Measurements from ENCODE around the gene PAK5. TPM values are rescaled to one million over a fixed set of nuclear protein-coding genes. Genes with fewer than 3 reads are reported as not detected.

The PAK5 gene
- total RNA-seq, 1 experiment from 2014 or later: not detected

DNA sequence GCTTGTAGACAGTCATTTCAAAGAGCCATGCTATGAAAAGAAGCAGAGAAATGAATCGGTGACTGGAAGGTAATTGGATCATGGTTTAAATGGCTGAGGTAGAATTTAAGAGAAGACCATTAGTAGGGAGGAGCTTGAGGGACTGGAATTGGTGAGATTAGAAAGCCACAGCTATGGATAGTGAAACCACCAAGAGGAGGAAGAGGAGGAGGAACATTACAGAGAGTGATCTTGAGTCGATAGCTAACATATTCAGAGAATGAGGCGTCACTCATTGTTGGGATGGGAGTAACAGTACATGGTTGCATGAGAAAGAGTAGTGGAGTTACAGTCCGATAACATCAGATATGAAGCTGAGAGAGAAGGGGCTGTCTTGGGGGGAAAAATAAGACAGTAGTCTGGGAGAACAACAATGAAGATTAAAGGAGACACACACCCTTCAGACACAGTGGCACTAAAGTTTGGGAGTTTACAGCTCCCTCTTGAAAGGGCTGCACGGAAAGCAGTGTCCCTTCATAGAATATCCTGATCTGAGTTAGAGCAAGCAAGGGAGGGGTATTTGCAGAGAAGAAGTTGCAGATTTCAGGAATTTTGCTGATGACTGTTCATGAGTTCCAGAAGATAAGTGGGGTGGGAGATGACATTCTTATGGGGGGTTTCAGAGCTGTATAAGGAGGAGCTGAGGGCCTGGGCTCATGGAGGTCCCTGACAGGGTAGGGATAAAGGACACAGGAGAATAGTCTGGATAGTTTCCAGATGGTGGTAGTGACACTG is 339.6 kb downstream of the PAK5 start:
- peaks cover 40% of the 10 kb centered on the region; the same call in 1 of the 2 replicates for H3K27me3 ChIP-seq (ENCODE audit: insufficient read depth, low read depth)
- no peak overlapping the region for H3K4me3 ChIP-seq
- intact Hi-C loops (cut with micrococcal nuclease; ENCODE audit: unreplicated experiment): no loop called here
- no peaks in the 10 kb centered on the region for H3K36me3 ChIP-seq (ENCODE audit: low read depth)
- no peak for TF ChIP-seq EZH2 (IDR thresholded peaks at IDR 0.05; ENCODE audit: low read depth)
- TF ChIP-seq, protein P1, sequence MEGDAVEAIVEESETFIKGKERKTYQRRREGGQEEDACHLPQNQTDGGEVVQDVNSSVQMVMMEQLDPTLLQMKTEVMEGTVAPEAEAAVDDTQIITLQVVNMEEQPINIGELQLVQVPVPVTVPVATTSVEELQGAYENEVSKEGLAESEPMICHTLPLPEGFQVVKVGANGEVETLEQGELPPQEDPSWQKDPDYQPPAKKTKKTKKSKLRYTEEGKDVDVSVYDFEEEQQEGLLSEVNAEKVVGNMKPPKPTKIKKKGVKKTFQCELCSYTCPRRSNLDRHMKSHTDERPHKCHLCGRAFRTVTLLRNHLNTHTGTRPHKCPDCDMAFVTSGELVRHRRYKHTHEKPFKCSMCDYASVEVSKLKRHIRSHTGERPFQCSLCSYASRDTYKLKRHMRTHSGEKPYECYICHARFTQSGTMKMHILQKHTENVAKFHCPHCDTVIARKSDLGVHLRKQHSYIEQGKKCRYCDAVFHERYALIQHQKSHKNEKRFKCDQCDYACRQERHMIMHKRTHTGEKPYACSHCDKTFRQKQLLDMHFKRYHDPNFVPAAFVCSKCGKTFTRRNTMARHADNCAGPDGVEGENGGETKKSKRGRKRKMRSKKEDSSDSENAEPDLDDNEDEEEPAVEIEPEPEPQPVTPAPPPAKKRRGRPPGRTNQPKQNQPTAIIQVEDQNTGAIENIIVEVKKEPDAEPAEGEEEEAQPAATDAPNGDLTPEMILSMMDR (conservative IDR thresholded peaks at IDR 0.05): no peak
- H4K20me1 ChIP-seq (ENCODE audit: insufficient read depth): no peaks in the 10 kb centered on the region
- POLR2A ChIA-PET (ENCODE audit: unreplicated experiment): no interaction called here
- DNase-seq: no peak
- no peak overlapping the region for H2AFZ ChIP-seq
- H3K27ac ChIP-seq: no peak overlapping the region
- H3K9me3 ChIP-seq (ENCODE audit: insufficient read depth, low read depth): no peaks in the 10 kb centered on the region
- no peaks in the 10 kb centered on the region for H3K4me1 ChIP-seq (replicated peaks; ENCODE audit: insufficient read depth)
- H3K4me2 ChIP-seq: no peak overlapping the region
- H3K9me2 ChIP-seq (ENCODE audit: insufficient read depth): 0 out of 2 replicates have a peak, but pooled peaks cover 3% of the 10 kb centered on the region
- H3F3A ChIP-seq (ENCODE audit: insufficient read depth, low read depth): no peaks in the 10 kb centered on the region
- H3K79me2 ChIP-seq (ENCODE audit: low read depth): no peaks in the 10 kb centered on the region
- BruUV-seq (replicated peaks): no TSS peak
- CTCF ChIA-PET: no interaction called here

DNA sequence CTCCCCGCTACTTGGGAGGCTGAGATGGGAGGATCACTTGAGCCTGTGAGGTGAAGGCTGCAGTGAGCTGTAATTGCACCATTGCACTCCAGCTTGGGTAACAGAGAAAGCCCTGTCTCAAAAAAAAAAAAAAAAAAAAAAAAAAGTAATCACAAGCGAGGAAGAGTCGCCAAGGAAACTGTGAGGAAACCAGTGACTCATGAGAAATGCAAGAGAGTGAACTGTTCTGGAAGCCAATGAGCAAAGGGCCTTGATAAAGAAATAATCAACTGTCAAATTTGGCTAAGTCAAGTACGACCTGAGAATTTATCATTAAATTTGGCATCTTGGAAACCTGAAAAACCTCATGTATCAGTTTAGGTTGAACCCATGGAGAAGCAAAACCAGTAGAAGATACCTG is 340.6 kb downstream of the PAK5 start:
- H3K4me3 ChIP-seq: no peak overlapping the region
- 0 out of 2 replicates have a peak, but pooled peaks cover 3% of the 10 kb centered on the region for H3K9me2 ChIP-seq (ENCODE audit: insufficient read depth)
- H2AFZ ChIP-seq: no peak overlapping the region
- BruUV-seq (replicated peaks): no TSS peak
- CTCF ChIA-PET: no interaction called here
- intact Hi-C loops (cut with micrococcal nuclease; ENCODE audit: unreplicated experiment): no loop called here
- no peaks in the 10 kb centered on the region for H4K20me1 ChIP-seq (ENCODE audit: insufficient read depth)
- no peaks in the 10 kb centered on the region for H3K79me2 ChIP-seq (ENCODE audit: low read depth)
- H3F3A ChIP-seq (ENCODE audit: insufficient read depth, low read depth): no peaks in the 10 kb centered on the region
- H3K9me3 ChIP-seq (ENCODE audit: insufficient read depth, low read depth): no peaks in the 10 kb centered on the region
- no peak overlapping the region for H3K4me2 ChIP-seq
- POLR2A ChIA-PET (ENCODE audit: unreplicated experiment): no interaction called here
- no peak for DNase-seq
- peaks cover 45% of the 10 kb centered on the region; the same call in 1 of the 2 replicates for H3K27me3 ChIP-seq (ENCODE audit: insufficient read depth, low read depth)
- TF ChIP-seq, protein P1 (conservative IDR thresholded peaks at IDR 0.05): no peak
- TF ChIP-seq EZH2 (IDR thresholded peaks at IDR 0.05; ENCODE audit: low read depth): no peak
- no peaks in the 10 kb centered on the region for H3K36me3 ChIP-seq (ENCODE audit: low read depth)
- H3K27ac ChIP-seq: no peak overlapping the region
- H3K4me1 ChIP-seq (replicated peaks; ENCODE audit: insufficient read depth): no peaks in the 10 kb centered on the region

DNA sequence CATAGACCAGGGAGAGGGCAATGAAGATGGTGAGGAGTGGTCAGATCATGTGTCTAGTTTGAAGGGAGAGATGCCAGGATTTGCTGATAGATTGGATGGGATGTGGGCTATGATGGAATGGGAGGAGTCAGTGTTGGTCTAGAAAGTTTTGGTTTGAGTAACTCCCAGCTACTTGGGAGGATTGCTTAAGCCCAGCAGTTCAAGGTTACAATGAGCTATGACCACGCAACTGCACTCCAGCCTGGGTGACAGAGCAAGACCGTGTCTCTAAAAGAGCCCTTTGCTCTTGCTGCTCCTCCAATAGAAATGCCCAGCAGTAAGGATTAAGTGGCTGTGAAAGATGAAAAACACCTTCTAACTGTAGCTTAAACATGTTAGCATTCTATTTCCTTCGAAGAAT is 342.7 kb downstream of the PAK5 start:
- DNase-seq: no peak
- H4K20me1 ChIP-seq (ENCODE audit: insufficient read depth): no peaks in the 10 kb centered on the region
- CTCF ChIA-PET: no interaction called here
- H3K27me3 ChIP-seq (ENCODE audit: insufficient read depth, low read depth): peaks cover 47% of the 10 kb centered on the region
- H3K4me1 ChIP-seq (replicated peaks; ENCODE audit: insufficient read depth): no peaks in the 10 kb centered on the region
- 0 out of 2 replicates have a peak, but pooled peaks cover 2% of the 10 kb centered on the region for H3K9me2 ChIP-seq (ENCODE audit: insufficient read depth)
- BruUV-seq (replicated peaks): no TSS peak
- H3K9me3 ChIP-seq (ENCODE audit: insufficient read depth, low read depth): no peaks in the 10 kb centered on the region
- no peak for TF ChIP-seq EZH2 (IDR thresholded peaks at IDR 0.05; ENCODE audit: low read depth)
- TF ChIP-seq, protein P1 (conservative IDR thresholded peaks at IDR 0.05): no peak
- H3K4me2 ChIP-seq: no peak overlapping the region
- intact Hi-C loops (cut with micrococcal nuclease; ENCODE audit: unreplicated experiment): no loop called here
- POLR2A ChIA-PET (ENCODE audit: unreplicated experiment): no interaction called here
- H3F3A ChIP-seq (ENCODE audit: insufficient read depth, low read depth): no peaks in the 10 kb centered on the region
- no peak overlapping the region for H3K27ac ChIP-seq
- H2AFZ ChIP-seq: no peak overlapping the region
- no peak overlapping the region for H3K4me3 ChIP-seq
- H3K36me3 ChIP-seq (ENCODE audit: low read depth): no peaks in the 10 kb centered on the region
- H3K79me2 ChIP-seq (ENCODE audit: low read depth): no peaks in the 10 kb centered on the region

Data from PC-9 (cell line).